HG03439 (cell line): ENCODE results near the gene DAPK1.
A peak's percentile ranks its signal among the peaks of the same experiment; 100 is the strongest.

Source experiments
- ATAC-seq: cut with Tn5 transposase; IDR thresholded peaks from one replicate; pipeline ENCODE4 v1.9.1; 2021; ENCODE audit warnings: mild to moderate bottlenecking, moderate library complexity; ENCODE audit not compliant: unreplicated experiment

The DAPK1 gene

DNA sequence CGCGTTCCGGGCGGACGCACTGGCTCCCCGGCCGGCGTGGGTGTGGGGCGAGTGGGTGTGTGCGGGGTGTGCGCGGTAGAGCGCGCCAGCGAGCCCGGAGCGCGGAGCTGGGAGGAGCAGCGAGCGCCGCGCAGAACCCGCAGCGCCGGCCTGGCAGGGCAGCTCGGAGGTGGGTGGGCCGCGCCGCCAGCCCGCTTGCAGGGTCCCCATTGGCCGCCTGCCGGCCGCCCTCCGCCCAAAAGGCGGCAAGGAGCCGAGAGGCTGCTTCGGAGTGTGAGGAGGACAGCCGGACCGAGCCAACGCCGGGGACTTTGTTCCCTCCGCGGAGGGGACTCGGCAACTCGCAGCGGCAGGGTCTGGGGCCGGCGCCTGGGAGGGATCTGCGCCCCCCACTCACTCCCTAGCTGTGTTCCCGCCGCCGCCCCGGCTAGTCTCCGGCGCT lies at the start of gene DAPK1:
Gene DAPK1 (plus strand): TSS at position 264 of the 442 bp plus-strand sequence. CDS start 1,211 bp downstream, outside the sequence.
- peak; percentile 42 for ATAC-seq

DNA sequence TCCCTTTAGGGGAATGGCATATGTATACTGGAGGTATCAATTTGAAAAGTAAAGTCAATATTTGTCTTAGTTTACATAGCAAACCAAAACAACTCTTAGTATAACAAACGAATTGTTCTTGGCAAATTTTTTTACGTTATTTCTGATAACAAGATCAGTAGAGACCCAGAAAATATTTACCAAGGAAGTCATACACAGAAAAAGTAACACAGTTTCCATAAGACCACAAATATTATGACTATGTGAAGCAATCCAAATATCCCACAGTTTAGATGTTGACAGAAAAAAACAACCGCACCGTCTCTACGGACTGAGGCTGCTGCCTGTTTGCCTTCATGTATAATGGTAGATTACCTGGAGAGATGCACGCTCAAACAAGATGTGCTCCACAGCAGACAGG lies 46.5 kb upstream of the DAPK1 start:
- no peak for ATAC-seq

DNA sequence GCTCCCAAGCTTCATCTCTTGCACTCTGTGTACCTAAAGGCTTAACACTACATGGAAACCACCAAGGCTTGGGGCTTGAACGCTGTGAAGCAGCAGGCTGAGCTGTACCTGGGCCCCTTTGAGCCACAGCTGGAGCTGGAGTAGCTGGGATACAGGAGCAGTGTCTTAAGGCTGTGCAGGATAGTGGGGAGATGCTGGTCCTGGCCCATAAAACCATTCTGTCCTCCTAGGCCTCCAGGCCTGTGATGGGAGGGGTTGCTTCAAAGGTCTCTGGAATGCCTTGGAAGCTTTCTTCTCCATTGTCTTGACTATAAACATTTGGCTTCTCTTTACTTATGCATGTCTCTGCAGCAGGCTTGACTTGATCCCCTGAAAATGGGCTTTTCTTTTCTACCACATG lies 42.3 kb upstream of the DAPK1 start:
- no peak for ATAC-seq

DNA sequence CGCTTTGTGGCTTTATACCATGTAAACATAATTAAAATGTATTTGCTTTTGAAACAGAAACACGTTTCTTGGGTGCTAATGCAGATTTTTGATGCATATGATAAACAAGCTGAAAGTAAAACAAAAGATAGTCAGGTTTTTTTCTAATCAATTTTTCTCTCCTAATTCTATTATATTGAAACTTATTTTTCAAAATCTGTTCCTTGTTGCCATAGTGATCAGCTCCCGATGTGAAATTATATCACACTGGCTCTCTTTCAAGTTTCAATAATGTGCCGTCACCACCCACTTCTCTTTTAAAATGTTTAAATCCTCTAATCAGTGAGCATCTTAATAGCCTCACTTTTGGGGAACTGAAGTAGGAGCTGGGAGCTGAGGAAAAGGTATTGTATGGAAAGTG lies 36.4 kb upstream of the DAPK1 start:
- ATAC-seq, result no peak

DNA sequence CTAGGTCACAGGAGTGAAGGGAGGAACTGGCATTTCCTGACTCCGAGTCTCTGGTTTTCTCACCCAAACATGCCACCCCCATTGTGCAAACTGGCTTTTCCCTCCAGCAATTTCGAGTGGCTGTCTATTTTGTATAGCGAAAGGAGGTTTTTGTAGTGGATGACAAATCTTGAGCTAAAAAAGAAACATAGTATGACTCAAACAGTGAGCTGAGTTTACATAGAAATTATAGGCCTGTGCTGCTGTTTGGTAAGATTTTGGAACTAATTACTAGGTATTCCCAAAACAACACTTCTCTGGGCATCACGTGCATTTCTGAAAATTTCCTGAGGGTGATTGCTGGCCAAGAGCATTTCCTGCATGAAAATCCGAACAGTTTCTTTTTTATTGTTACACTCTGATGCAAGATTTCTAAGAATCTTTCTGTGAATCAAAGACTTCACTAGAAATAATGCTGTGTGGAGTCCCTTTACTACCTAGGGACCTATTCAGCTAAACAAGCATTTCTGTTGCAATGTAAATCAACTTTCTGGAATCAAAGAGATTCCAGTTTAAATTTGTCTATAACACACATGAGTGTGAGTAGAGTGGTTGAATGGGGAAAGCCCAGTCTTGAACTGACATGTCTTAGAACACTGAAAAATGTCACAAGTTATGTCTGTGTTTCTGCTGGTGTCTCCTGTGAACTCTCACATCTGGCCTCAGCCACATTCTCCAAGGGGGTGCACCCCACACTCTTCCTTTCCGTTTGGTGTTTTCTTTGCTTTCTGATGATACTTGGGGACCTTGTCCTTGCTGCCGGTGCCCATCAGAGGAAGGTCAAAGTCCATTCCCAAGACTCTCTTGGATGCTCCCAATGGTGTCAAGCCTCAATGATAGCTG lies 33.3 kb upstream of the DAPK1 start:
- ATAC-seq, result peak; percentile 82

DNA sequence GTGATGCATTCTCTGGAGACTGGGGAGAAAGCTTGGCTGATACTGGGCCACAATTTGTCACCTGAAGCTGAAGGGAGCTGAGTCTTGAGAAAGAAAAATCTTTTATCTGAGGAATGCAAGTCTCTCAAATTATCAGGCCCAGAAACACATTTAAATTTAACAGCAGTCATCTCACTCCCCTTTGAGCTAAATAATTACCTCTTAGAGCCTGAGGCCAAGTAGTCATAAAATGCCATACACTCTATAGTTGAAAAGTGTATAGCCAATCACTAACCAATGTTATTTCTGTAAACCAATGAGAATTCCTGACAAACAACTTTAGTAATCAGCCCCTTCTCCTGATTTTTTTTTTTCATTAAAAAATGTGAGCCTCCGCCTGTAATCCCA lies 32.7 kb upstream of the DAPK1 start:
- no peak for ATAC-seq

DNA sequence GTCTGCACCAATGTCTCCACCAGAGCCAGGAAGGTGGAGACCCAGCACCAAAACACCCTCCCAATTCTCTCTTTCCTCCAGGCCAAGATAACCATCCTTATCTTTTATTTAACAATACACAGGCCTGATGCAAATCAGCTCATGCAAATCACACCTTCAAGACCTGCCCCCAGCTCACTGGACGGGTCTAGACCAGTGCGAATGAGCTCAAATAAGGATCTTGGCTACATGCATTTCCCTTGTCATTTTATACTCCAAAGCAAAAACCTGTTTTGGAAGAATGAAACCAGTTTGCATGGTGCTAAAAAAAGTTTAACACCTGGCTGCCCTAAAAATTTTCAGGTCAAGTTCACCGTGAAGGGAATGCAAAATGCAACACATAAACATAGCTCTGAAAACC lies 31.9 kb upstream of the DAPK1 start:
- ATAC-seq, result no peak

DNA sequence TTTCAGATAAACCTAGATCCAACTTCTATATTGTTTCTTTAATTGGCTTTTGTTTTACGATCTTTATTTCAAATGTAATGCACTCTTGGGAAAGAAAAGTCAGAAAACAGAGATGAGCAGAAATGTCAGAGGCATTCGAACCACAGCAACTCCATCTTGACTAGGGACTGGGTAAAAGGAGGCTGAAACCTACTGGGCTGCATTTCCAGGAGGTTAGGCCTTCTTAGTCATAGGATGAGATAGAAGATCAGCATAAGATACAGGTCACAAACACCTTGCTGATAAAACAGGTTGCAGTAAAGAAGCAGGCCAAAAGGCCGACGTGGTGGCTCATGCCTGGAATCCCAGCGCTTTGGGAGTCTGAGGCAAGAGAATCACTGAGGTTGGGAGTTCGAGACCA lies 30.5 kb upstream of the DAPK1 start:
- no peak for ATAC-seq

DNA sequence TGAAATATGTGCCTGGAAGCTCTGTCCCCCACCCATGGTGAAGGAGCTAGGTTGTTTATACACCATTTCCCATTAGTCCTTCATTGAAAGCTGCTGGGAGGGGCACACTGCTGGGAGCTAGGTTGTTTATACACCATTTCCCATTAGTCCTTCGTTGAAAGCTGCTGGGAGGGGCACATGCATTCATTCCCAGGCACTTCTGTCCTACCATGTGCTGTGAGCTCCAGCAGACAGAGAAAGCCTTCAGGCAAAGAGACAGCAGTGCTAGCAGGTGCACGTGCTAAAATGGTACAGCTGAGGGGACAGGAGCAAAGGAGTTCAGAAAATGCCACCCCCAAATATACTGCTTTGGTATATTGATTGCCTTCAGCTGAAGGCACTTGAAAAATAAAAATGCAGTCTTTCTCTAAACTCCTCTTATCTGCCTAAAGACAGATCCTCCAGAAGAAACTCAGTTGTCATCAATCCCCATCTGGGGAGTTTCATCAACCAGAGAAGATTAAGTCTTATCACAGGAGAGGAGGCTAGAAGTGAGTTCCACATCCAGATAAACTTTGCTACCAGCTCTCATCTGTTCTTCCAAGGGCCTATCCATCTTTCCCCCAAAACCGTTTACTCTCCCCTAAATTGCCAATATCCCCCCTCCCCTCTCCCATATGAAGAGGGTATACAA lies 27.7 kb upstream of the DAPK1 start:
- ATAC-seq, result no peak

DNA sequence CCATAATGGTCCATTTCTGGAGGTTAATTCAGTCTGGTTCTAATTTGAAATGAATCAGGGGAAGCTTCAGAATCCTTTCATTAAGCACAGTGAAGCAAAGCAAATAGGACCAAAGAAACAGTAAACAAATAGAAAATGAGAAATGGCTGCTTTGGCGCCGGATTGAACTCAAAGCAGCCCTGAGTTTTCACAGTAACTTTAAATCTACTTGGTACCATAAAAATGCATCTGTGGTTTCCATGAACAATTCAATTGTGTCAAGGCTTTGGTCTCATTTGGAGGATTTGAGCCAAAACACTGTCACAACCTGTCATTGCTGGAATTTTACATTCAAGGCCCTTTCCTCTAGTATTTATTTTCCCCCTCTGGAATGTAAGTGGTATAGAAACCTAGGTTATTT lies 25.9 kb upstream of the DAPK1 start:
- ATAC-seq, result no peak

DNA sequence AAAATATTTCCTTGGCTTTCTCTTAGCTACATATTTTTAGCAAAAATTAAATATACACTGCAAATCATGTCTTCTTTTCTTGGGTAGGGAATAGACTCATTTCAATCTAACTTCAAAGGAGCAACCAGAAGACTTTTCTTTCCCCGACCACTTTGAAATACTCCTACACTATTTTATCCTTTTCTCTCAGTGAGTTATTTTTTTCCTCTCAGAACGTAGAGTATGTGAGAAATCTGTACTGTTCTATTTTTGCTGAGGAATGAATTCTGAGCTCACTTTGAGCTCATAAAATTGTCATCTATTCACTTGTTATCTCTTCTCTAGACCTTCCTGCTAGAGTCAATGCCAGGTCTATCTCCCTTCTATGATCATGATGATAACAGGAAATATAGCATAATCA lies 22.2 kb upstream of the DAPK1 start:
- no peak for ATAC-seq

DNA sequence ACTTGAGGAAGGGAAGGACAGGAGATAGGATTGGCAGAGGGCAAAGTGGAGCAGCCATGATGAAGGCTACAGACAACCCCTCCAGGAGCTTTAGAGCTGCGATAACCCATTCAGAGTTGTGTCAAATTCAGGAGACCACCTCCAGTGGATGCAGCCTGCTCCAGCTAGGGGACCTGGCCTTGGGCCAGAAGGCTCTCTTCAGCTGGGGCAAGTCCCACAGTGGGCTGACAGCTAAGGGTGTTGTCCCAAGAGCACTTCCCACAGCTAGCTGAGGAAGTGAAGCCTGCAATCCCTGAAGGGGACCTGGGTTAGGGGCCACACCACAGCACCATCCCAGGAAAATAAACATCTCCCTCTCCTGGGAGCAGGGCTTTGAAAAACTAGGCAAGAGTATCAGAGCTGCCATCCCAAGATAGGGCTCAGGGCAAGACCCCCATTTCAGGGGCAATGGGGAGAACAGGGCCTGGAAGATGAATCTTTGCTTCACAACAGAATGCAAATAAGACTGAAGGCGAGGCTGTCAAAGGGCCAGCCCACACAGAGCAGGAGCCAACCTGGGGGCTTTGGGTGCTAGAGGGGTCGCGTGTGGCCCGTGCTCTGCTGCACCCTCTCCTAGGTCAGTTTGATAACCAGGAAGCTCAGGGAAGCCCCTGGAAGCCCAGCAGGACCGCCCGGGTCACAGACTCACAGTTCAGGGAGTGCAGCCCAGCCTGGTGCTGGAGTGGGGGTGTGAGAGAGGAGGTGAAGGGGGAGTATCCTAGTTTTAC lies 19.3 kb upstream of the DAPK1 start:
- ATAC-seq, result no peak

DNA sequence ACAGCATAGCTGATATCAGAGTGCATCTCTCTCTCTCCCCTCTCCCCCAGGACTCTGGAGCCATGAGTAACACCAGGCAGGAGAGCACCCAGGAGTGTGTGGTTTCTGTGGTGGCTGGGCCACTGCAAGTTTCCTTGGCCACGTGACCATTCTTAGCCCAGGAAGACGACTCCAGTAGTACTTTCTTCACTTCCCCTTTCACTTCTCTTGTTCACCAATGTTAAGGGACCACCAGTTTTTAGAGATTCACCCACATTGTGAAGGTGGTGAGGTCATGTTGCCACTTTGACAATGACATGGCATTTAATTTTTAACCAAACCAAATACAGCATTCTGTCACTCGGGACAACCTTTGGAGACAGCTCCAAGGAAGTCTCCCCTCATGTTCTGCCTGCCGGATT lies 17.9 kb upstream of the DAPK1 start:
- peak; percentile 82 for ATAC-seq

DNA sequence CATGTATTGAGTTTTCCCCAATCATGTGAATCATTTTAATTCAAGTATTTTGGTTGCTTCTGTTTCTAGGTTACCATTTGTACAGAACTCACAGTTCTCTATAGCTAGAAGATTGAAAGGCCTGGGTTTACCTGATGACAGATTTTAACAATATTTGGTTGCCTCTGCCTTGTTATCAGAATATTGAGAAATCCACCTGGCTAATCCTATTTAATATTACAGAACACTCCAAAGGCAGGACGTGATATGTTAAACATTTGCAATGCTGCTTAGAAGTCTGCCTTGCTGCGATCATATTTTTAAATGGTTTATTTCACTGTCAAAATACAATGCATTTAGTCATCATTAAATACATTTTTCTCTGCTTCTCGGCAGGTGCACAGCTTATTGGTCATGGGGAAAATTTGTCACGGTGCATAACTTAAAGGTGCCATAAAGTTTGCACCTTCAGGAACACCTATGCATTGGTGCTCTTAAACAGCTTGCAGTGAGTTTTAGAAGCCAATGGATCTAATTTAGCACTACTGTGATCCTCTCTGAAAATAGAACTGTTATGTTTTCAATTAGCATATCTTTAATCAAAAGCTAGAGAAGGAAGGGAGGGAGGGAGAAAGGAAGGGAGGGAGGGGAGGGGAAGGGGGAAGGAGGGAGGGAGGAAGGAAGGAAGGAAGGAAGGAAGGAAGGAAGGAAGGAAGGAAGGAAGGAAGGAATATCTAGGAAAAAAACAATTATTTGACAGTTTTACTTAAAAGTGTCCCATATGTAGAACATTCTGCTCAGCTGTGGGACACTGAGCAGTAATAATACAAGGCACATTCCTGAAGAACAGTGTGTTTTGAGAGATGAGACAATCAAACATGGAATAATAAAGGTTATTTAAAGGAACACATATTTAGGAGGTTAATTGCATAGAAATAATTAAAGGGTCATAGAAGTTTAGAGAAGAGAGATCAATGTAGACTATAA lies 15.5 kb upstream of the DAPK1 start:
- no peak for ATAC-seq

DNA sequence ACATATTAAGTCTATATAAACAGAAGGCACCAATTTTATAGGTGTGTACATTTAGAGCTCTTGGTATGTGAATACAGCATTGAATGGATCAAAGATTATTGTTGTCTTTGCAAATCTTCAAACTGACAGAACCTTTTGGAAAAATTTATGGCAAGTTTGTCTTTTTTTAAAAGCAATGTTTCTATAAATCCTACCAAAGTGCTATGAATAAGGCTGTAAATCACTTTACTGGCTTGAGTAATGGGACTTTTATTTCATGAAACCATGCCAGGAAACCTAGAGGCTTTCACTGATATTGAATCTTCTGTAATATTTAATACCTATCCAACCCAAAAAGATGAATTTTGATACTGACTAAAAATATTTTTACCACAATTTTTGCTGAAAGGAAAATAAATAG lies 7.4 kb upstream of the DAPK1 start:
- ATAC-seq, result no peak

DNA sequence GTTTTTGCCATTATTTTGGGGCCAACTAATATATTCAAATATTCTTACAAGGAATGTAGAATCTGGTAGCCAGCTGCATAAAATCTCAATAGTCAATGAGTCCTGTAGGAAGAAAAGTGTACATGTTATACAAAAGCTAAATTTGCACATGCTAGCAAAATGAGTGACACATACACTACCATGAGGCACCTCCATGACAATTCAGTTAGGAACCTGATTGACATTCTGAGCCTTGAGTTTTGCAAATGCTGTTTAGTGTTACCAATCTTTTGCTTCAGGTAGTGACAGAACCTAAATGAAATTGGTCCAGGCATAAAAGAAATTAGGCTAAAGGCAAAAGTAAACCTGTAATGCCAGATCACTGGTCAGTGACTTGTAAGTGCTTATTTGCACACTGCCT lies 6.8 kb upstream of the DAPK1 start:
- ATAC-seq, result no peak

DNA sequence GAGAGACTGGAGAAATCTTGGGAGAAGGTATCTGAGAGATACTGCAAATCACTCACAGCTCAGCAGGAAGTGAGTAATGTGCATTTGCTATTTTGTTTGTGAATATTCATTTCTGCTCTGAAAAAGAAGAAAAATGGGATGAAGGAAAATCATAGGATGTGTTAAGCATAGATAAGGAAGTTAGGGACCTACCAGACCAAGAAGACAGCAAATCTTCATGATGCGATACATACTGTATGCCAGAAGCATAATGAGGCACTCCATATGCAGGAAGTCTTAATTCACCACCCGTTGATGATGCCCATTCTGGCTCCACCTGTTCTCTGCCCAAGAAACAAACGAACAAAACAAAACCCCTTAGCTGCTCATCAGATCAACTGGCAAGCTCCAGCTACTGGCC lies 6.1 kb upstream of the DAPK1 start:
- no peak for ATAC-seq

DNA sequence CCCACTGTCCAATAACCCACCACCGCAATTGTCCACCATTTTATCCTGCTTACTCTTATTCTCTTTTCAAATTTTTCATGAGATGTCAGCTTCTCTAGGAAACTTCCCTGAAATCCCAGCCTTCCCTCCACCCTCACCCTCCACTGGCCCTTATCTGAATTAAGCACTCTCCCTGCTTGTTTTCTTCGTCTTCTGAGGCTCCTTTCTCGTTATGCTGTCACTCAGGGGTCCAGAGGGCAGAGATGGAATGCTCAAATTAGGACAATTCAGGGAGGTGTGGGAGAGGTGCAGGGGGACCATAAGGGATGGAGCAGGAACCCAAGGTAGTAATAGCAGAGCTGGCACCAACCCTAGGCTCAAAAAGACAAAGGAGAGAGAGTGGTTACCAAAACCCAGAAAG lies 5.0 kb upstream of the DAPK1 start:
- no peak for ATAC-seq

DNA sequence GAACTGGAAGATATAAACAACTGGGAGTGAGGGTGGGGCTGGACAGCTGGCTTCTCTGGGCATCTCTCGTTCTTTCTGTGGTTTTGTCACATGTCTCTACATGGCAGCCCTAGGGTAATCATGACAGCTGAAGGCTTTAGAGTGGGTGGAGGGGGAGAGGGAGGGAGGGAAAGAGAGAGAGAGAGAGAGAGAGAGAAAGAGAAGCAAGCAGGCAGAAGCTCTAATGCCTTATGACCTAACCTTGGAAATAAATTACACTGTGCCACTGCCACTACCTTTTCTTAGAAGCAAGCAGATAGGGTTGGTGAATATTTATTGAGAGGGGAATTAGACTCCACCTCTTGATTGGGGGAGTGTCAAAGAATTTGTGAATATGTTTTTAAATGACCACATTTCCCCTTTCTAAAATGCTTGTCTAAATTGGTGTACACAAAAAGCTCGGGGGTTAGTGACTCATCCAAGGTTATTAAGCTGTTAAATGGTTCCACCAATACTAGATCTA lies 2.6 kb upstream of the DAPK1 start:
- ATAC-seq, result peak; percentile 39

DNA sequence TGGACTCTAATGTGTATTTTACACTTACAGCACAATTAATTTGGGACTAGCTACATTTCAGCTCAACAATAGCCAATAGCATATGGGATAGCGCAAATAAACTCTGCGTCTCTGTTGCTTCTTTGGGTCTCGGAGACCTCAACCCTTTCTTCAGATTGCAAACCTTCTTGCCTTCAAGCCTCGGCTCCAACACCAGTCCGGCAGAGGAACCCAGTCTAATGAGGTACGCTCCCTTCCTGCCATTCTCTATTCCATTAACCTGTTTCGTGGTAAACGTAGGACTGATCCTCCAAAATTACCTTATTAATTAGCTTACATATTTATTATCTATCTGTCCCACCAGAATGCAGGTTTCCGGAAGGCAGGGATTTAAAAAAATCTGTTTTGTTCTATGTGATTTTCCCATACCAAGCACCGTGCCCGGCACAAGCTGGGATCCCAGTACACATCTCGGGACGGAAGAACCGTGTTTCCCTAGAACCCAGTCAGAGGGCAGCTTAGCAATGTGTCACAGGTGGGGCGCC lies 525 bp upstream of the DAPK1 start:
- no peak for ATAC-seq
